DOHH2 (cell line): ENCODE results near the gene ATP6V0E1.

Source experiments
- H3F3A ChIP-seq: fragments of 200-600 bp; sonication (generic), shearing (Covaris generic); 2 replicates; pipeline ENCODE4 v1.6.0; 2016; ENCODE audit warnings: antibody characterized with exemption, mild to moderate bottlenecking; ENCODE audit not compliant: control insufficient read depth, insufficient read depth
- H3K27ac ChIP-seq: fragments of 200-600 bp; sonication (generic); 2 replicates; pipeline ENCODE4 v1.5.1; 2014; ENCODE audit warnings: low read depth, mild to moderate bottlenecking, low read length, moderate library complexity
- H3K27me3 ChIP-seq: fragments of 200-600 bp; sonication (generic); 2 replicates; pipeline ENCODE4 v1.6.1; 2014; ENCODE audit warnings: mild to moderate bottlenecking, low read length, mixed read lengths; ENCODE audit not compliant: control insufficient read depth
- H3K36me3 ChIP-seq: fragments of 200-600 bp; sonication (generic); 2 replicates; pipeline ENCODE4 v1.6.1; 2014; ENCODE audit warnings: mild to moderate bottlenecking, low read length, moderate library complexity, mixed read lengths; ENCODE audit not compliant: control insufficient read depth
- H3K4me1 ChIP-seq: fragments of 200-600 bp; sonication (generic); 2 replicates; pipeline ENCODE4 v1.6.1; 2014; ENCODE audit warnings: mild to moderate bottlenecking, low read length, mixed read lengths; ENCODE audit not compliant: control insufficient read depth
- H3K4me2 ChIP-seq: fragments of 200-600 bp; sonication (generic); 2 replicates; pipeline ENCODE4 v1.6.0; 2014; ENCODE audit warnings: mild to moderate bottlenecking, low read length, moderate library complexity
- H3K4me3 ChIP-seq: fragments of 200-600 bp; sonication (generic); 2 replicates; pipeline ENCODE4 v1.5.1; 2014; ENCODE audit warnings: mild to moderate bottlenecking, low read length, mixed read lengths
- H3K79me2 ChIP-seq: fragments of 200-600 bp; sonication (generic); 2 replicates; pipeline ENCODE4 v1.6.1; 2014; ENCODE audit warnings: mild to moderate bottlenecking, low read length, mixed read lengths; ENCODE audit not compliant: control insufficient read depth
- H3K9me2 ChIP-seq: fragments of 200-600 bp; sonication (generic); replicated peaks from 2 replicates; pipeline ENCODE4 v1.6.1; 2014; ENCODE audit warnings: mild to moderate bottlenecking, low read length, mixed read lengths; ENCODE audit not compliant: control insufficient read depth
- H3K9me3 ChIP-seq: fragments of 200-600 bp; sonication (generic); 2 replicates; pipeline ENCODE4 v1.6.1; 2014; ENCODE audit warnings: antibody characterized with exemption, low read length, mixed read lengths; ENCODE audit not compliant: control insufficient read depth, insufficient read depth
- H4K20me1 ChIP-seq: fragments of 200-600 bp; sonication (generic); 2 replicates; pipeline ENCODE4 v1.6.0; 2014; ENCODE audit warnings: low read depth, mild to moderate bottlenecking, antibody characterized with exemption, low read length, moderate library complexity; ENCODE audit not compliant: control insufficient read depth, insufficient read depth
- EZH2phosphoT487 ChIP-seq: fragments of 200-600 bp; sonication (generic); IDR thresholded peaks from 2 replicates; pipeline ENCODE4 v1.6.1; 2017; ENCODE audit warnings: borderline replicate concordance, mild to moderate bottlenecking, antibody characterized with exemption, low read length, moderate library complexity, mixed read lengths
- TF ChIP-seq, protein P1 (sequence below): fragments of 200-600 bp; sonication (generic); IDR thresholded peaks from one replicate; pipeline ENCODE4 v1.5.1; 2014; ENCODE audit warnings: antibody characterized with exemption, mild to moderate bottlenecking, low read depth, low read length; ENCODE audit not compliant: poor library complexity, severe bottlenecking

The ATP6V0E1 gene

DNA sequence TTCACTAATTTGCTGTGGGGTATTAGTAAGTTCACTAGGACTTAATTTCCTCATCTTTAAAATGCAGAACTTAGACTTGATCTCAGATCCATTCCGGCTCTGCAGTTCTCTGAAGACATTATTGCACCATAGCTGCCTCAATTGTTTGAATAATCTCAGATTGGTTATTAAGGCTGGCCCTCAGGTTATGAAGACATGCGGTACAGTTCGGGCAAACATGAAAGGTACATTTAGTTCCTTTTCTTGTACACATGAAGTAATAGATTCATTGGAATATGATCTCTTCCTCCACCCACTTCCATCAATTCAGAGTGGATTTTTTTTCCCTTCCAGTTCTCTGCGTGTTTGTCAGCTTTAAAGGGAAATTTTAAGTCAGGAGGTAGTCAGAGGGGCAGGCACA, 28.0 kb downstream of the ATP6V0E1 start:
- no peak overlapping the region for H3K27ac ChIP-seq
- H4K20me1 ChIP-seq, result peaks cover 6% of the 10 kb centered on the region; the same call in 1 of the 2 replicates
- H3K27me3 ChIP-seq, result no peaks in the 10 kb centered on the region
- H3K4me1 ChIP-seq, result peaks cover 22% of the 10 kb centered on the region
- TF ChIP-seq, protein P1, sequence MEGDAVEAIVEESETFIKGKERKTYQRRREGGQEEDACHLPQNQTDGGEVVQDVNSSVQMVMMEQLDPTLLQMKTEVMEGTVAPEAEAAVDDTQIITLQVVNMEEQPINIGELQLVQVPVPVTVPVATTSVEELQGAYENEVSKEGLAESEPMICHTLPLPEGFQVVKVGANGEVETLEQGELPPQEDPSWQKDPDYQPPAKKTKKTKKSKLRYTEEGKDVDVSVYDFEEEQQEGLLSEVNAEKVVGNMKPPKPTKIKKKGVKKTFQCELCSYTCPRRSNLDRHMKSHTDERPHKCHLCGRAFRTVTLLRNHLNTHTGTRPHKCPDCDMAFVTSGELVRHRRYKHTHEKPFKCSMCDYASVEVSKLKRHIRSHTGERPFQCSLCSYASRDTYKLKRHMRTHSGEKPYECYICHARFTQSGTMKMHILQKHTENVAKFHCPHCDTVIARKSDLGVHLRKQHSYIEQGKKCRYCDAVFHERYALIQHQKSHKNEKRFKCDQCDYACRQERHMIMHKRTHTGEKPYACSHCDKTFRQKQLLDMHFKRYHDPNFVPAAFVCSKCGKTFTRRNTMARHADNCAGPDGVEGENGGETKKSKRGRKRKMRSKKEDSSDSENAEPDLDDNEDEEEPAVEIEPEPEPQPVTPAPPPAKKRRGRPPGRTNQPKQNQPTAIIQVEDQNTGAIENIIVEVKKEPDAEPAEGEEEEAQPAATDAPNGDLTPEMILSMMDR, result no peak
- TF ChIP-seq EZH2phosphoT487, result no peak
- peaks cover 96% of the 10 kb centered on the region for H3K79me2 ChIP-seq
- no peak overlapping the region for H3K4me2 ChIP-seq
- no peaks in the 10 kb centered on the region for H3K9me3 ChIP-seq
- H3K4me3 ChIP-seq, result no peak overlapping the region
- H3K9me2 ChIP-seq, result no peaks in the 10 kb centered on the region
- H3F3A ChIP-seq, result no peaks in the 10 kb centered on the region
- H3K36me3 ChIP-seq, result peaks cover 17% of the 10 kb centered on the region

DNA sequence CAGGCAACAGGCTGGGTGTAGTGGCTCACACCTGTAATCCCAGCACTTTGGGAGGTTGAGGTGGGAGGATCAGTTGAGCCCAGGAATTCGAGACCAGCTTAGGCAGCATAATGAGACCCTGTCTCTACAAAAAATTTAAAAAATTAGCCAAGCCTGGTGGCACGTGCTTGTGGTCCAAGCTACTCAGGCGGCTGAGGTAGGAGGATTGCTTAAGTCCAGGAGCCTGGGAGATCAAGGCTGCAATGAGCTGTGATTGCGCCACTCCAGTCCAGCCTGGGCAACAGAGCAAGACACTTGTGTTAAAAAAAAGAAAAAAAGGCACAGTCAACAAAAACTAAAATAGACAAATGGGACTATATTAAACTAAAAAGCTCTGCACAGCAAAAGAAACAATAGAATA, 29.3 kb downstream of the ATP6V0E1 start:
- Histone ChIP-seq H3K27ac (no peak overlapping the region), H4K20me1 (peaks cover 6% of the 10 kb centered on the region; the same call in 1 of the 2 replicates), H3K9me3 (no peaks in the 10 kb centered on the region), H3K4me2 (no peak overlapping the region), H3F3A (no peaks in the 10 kb centered on the region), H3K4me3 (no peak overlapping the region), H3K9me2 (no peaks in the 10 kb centered on the region), H3K36me3 (peaks cover 17% of the 10 kb centered on the region), H3K27me3 (no peaks in the 10 kb centered on the region), H3K4me1 (peaks cover 11% of the 10 kb centered on the region), H3K79me2 (peaks cover 95% of the 10 kb centered on the region)
- no peak for TF ChIP-seq EZH2phosphoT487
- TF ChIP-seq, protein P1, result no peak

DNA sequence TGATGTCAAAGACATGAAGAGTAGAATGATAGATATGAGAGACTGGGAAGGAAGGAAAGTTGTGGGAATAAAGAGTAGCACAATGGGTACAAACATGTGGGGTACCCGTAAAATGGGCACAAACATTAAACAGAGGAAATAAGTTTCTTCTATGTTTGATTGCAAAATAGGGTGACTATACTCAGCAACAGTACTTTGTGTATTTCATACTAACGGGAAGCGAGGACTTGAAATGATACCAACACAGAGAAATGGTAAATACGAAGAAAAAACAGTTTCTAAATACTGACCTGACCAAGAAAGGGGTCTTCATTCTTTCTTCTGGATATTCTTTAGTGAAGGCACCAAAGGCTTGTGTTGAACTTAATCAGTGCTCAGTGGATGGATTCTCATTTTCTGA, 31.1 kb downstream of the ATP6V0E1 start:
- no peak for TF ChIP-seq EZH2phosphoT487
- TF ChIP-seq, protein P1, result no peak
- Histone ChIP-seq H3K27me3 (no peaks in the 10 kb centered on the region), H4K20me1 (peaks cover 6% of the 10 kb centered on the region; the same call in 1 of the 2 replicates), H3K4me1 (no peaks in the 10 kb centered on the region), H3K36me3 (peaks cover 26% of the 10 kb centered on the region), H3K9me3 (no peaks in the 10 kb centered on the region), H3F3A (no peaks in the 10 kb centered on the region), H3K27ac (no peak overlapping the region), H3K79me2 (peaks cover 96% of the 10 kb centered on the region), H3K4me2 (no peak overlapping the region), H3K9me2 (no peaks in the 10 kb centered on the region), H3K4me3 (no peak overlapping the region)

DNA sequence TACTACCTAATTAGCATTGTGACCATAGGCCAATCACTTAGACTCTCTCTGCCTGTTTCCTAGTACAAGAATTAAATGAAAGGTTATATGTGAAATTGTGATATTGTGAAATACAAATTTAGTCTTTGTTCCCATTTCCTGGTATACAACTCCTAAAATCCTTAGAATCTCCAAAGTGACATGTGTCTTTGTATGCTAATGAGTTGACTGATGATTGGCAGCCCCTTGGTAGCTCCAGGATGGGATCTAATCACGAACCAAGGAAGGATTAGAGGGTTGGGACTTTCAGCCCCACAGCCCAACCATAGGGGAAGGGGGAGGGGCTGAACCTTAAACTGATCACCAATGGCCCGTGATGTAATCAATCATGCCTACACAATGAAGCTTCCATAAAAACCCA, 31.6 kb downstream of the ATP6V0E1 start:
- H3K36me3 ChIP-seq, result peaks cover 29% of the 10 kb centered on the region
- no peak overlapping the region for H3K27ac ChIP-seq
- no peak overlapping the region for H3K4me2 ChIP-seq
- peaks cover 6% of the 10 kb centered on the region; the same call in 1 of the 2 replicates for H4K20me1 ChIP-seq
- no peaks in the 10 kb centered on the region for H3K9me3 ChIP-seq
- no peaks in the 10 kb centered on the region for H3F3A ChIP-seq
- no peaks in the 10 kb centered on the region for H3K9me2 ChIP-seq
- peaks cover 97% of the 10 kb centered on the region for H3K79me2 ChIP-seq
- H3K4me3 ChIP-seq, result no peak overlapping the region
- no peaks in the 10 kb centered on the region for H3K27me3 ChIP-seq
- TF ChIP-seq EZH2phosphoT487, result no peak
- TF ChIP-seq, protein P1, result no peak
- H3K4me1 ChIP-seq, result no peaks in the 10 kb centered on the region
